Measurements from ENCODE around the gene TRIML1. TPM values are rescaled to one million over a fixed set of nuclear protein-coding genes. Genes with fewer than 3 reads are reported as not detected.

The TRIML1 gene
- total RNA-seq, 4 donors from 2014 or later, result not detected

- H3K27me3 ChIP-seq, result no peaks in the 10 kb centered on the region
- no peaks in the 10 kb centered on the region for H3K4me1 ChIP-seq
- H3K27ac ChIP-seq, result no peak within 1 kb of the TSS
- 46 to 47% methylated on average over 11 of the region's 11 CpGs for WGBS, 2 donors
- intact Hi-C loops (cut with DNase I), result no loop called here
- no peak for DNase-seq
- H3K4me3 ChIP-seq (replicated peaks in 1 of 3), result no peak within 1 kb of the TSS
- no peaks in the 10 kb centered on the region for H3K36me3 ChIP-seq
- no peak for TF ChIP-seq POLR2A (IDR thresholded peaks at IDR 0.05)
- no peaks in the 10 kb centered on the region for H3K9me3 ChIP-seq
These were observed 30.0 kb upstream of the TRIML1 start, which contains the start of gene TRIML2 for GRCh38 chr4:188109157-188109755. Gene TRIML2 (minus strand): TSS chr4:188109603. CDS start chr4:188105368, 4,235 bp downstream.

- WGBS, 2 donors, result 37 to 40% methylated on average over 3 of the region's 3 CpGs
- intact Hi-C loops (cut with DNase I), result no loop called here
- H3K9me3 ChIP-seq, result no peaks in the 10 kb centered on the region
- no peaks in the 10 kb centered on the region for H3K27me3 ChIP-seq
- H3K4me3 ChIP-seq (replicated peaks in 1 of 3), result no peak overlapping the region
- H3K27ac ChIP-seq, result no peak overlapping the region
- H3K36me3 ChIP-seq, result no peaks in the 10 kb centered on the region
- H3K4me1 ChIP-seq, result no peaks in the 10 kb centered on the region
- TF ChIP-seq, protein P1, sequence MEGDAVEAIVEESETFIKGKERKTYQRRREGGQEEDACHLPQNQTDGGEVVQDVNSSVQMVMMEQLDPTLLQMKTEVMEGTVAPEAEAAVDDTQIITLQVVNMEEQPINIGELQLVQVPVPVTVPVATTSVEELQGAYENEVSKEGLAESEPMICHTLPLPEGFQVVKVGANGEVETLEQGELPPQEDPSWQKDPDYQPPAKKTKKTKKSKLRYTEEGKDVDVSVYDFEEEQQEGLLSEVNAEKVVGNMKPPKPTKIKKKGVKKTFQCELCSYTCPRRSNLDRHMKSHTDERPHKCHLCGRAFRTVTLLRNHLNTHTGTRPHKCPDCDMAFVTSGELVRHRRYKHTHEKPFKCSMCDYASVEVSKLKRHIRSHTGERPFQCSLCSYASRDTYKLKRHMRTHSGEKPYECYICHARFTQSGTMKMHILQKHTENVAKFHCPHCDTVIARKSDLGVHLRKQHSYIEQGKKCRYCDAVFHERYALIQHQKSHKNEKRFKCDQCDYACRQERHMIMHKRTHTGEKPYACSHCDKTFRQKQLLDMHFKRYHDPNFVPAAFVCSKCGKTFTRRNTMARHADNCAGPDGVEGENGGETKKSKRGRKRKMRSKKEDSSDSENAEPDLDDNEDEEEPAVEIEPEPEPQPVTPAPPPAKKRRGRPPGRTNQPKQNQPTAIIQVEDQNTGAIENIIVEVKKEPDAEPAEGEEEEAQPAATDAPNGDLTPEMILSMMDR (IDR thresholded peaks at IDR 0.05), result no peak
- no peak for TF ChIP-seq POLR2A (IDR thresholded peaks at IDR 0.05)
- DNase-seq, result no peak
These were observed 29.2 kb upstream of the TRIML1 start for GRCh38 chr4:188110036-188110435.

DNA sequence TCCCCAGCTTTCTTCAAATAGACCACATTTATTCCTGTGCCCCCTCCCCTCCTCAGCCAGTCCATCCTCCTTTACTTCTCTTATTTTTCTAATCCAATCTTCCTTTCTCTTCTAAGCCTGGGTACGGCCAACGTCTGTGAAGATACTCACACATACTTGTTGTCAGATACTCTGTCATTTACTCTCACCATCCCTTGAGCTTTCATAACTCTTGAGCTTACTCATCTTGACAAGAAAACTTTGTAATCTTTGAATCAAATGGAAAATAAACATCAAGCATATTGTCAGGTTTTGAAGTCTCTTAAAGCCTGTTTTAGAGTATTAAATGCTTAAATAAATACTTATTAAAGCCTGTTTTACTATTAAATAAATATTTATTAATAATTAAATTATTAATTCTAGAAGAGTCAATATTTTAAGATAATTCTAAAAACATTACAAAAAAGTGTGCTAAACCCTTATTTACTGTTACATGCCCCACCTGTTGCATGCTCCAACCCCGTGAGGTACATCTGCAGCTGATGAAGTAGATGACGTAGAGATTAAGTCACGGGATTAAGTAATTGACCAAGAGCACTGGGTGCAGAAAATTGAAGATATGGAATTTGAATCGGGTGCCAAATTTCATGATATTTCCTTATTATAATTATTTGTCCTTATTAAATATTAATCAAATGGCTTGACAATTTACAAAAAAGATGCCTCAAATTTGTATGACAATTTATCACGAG is 28.3 kb upstream of the TRIML1 start:
- 71 to 75% methylated on average over 7 of the region's 7 CpGs for WGBS, 2 donors

DNA sequence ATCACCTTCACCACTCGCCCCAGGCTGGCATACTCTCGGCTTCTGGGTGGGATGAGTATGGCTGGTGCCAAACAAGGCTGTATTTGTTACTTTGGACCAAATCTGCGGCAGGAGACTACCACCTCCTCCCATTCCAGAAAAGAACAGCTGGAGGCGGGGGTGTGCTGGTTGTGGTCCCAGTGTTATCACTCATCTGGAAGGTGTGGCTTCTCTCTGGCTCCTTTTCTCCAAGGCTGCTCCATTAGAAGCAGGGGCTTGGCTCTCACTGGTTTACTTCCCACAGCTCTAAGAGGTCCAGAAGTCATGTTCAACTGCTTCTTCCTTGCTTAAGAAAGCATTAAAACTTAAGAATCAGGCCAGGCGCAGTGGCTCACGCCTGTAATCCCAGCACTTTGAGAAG is 27.3 kb upstream of the TRIML1 start:
- intact Hi-C loops (cut with DNase I), result no loop called here
- WGBS, 2 donors, result 75 to 80% methylated on average over 6 of the region's 6 CpGs
- Histone ChIP-seq H3K4me3 (replicated peaks in 1 of 3) (no peak overlapping the region), H3K36me3 (no peaks in the 10 kb centered on the region), H3K9me3 (no peaks in the 10 kb centered on the region), H3K4me1 (no peaks in the 10 kb centered on the region), H3K27ac (no peak overlapping the region), H3K27me3 (no peaks in the 10 kb centered on the region)
- no peak for DNase-seq
- TF ChIP-seq, protein P1 (IDR thresholded peaks at IDR 0.05), result no peak
- no peak for TF ChIP-seq POLR2A (IDR thresholded peaks at IDR 0.05)

More for the DNA sequence above, 28.3 kb upstream of the TRIML1 start:
- no peak for TF ChIP-seq POLR2A (IDR thresholded peaks at IDR 0.05)
- TF ChIP-seq, protein P1 (IDR thresholded peaks at IDR 0.05), result no peak
- intact Hi-C loops (cut with DNase I), result no loop called here
- H3K4me1 ChIP-seq, result no peaks in the 10 kb centered on the region
- H3K36me3 ChIP-seq, result no peaks in the 10 kb centered on the region
- no peak overlapping the region for H3K27ac ChIP-seq
- no peak for DNase-seq
- no peak overlapping the region for H3K4me3 ChIP-seq (replicated peaks in 1 of 3)
- no peaks in the 10 kb centered on the region for H3K27me3 ChIP-seq
- no peaks in the 10 kb centered on the region for H3K9me3 ChIP-seq

DNA sequence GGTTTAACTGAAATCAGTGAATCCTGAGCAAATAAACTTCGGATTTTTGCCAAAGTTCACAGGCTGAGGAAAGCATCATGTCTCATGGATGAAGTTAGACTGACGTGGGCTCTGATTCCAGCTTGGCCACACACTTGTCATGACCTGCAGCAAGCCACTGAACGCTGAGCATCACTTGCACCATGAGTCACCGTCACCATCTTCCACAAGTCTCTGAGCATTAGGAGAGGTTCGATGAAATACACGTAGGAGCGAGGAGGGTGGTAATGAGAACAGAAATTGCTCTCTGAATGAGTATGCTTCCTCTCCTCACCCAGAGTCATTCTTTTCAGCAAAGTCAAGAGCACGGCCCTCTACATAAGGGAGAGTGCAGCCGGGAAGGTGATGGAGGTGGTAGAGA is 26.1 kb upstream of the TRIML1 start:
- Histone ChIP-seq H3K36me3 (no peaks in the 10 kb centered on the region), H3K27me3 (no peaks in the 10 kb centered on the region), H3K4me3 (replicated peaks in 1 of 3) (no peak overlapping the region), H3K9me3 (no peaks in the 10 kb centered on the region), H3K4me1 (no peaks in the 10 kb centered on the region), H3K27ac (no peak overlapping the region)
- TF ChIP-seq, protein P1 (IDR thresholded peaks at IDR 0.05), result no peak
- TF ChIP-seq POLR2A (IDR thresholded peaks at IDR 0.05), result no peak
- intact Hi-C loops (cut with DNase I), result no loop called here
- DNase-seq, result no peak
- 82 to 86% methylated on average over 9 of the region's 9 CpGs for WGBS, 2 donors
